GM12878 (cell line): ENCODE results near the gene TP53INP2. TPM values are rescaled to one million over a fixed set of nuclear protein-coding genes. Genes with fewer than 3 reads are reported as not detected.

Source experiments
- ATAC-seq: fragments of 200-7000 bp; cut with Tn5 transposase; 3 replicates; pipeline ENCODE4 v1.9.1; 2020; ENCODE audit warnings: mild to moderate bottlenecking, moderate library complexity
- BruUV-seq: library from RNA; stranded (reverse); fragments of 400-500 nt; replicated peaks from 2 replicates; lab custom pipeline; 2021; lab: Mats Ljungman, UMichigan
- CTCF ChIA-PET: fragments of 300-600 bp; sonication (Branson Sonifier 250); formaldehyde crosslinking; extraction: SDS; loops from one replicate; lab custom pipeline; 2021; ENCODE audit warnings: inconsistent platforms; lab: Yijun Ruan, JAX
- POLR2A ChIA-PET: fragments of 350-600 bp; formaldehyde crosslinking; extraction: SDS; loops from one replicate; lab custom pipeline; 2021; ENCODE audit warnings: inconsistent platforms; lab: Charles Lee
- RAD21 ChIA-PET: fragments of 300-600 bp; sonication (Branson Sonifier 250); formaldehyde crosslinking; loops from one replicate; lab custom pipeline; 2023; ENCODE audit warnings: antibody characterized with exemption; ENCODE audit not compliant: unreplicated experiment; lab: Charles Lee
- SMC1A ChIA-PET: fragments of 300-600 bp; sonication (Branson Sonifier 250); formaldehyde crosslinking; loops from one replicate; lab custom pipeline; 2023; ENCODE audit not compliant: unreplicated experiment, uncharacterized antibody; lab: Charles Lee
- DNase-seq: peaks from one replicate; pipeline ENCODE4 v3.0.0-alpha.2; 2011; ENCODE audit warnings: low read depth, low spot score
- FAIRE-seq: peaks from 3 replicates; lab custom pipeline; 2011; peaks lifted over from hg19 to GRCh38; lab: Jason Lieb, UNC
- H2AFZ ChIP-seq: 2 replicates; pipeline ENCODE4 v1.6.0; 2011; ENCODE audit warnings: low read depth, low read length, control low read depth; ENCODE audit not compliant: control insufficient read depth
- H3K27ac ChIP-seq: 2 replicates; pipeline ENCODE4 v1.5.1; 2011; ENCODE audit warnings: control low read depth; ENCODE audit not compliant: control insufficient read depth, insufficient read depth
- H3K27me3 ChIP-seq, 2 experiments: replicated peaks in 1 of 2; 2 replicates each; pipeline versions ENCODE4 v1.6.0 to v1.6.1; 2011; ENCODE audit warnings: low read length in 1 of 2; ENCODE audit not compliant: control insufficient read depth in 2 of 2, insufficient read depth in 2 of 2
- H3K36me3 ChIP-seq, 2 experiments: 2 replicates each; pipeline ENCODE4 v1.5.1; 2011; ENCODE audit warnings: low read length in 1 of 2; ENCODE audit not compliant: control insufficient read depth in 2 of 2, insufficient read depth in 2 of 2
- H3K4me1 ChIP-seq: 2 replicates; pipeline ENCODE4 v1.6.1; 2011; ENCODE audit warnings: mild to moderate bottlenecking, low read length, moderate library complexity, mixed read lengths; ENCODE audit not compliant: control insufficient read depth, insufficient read depth
- H3K4me2 ChIP-seq: 2 replicates; pipeline ENCODE4 v1.6.0; 2011; ENCODE audit warnings: control low read depth; ENCODE audit not compliant: control insufficient read depth, insufficient read depth
- H3K4me3 ChIP-seq: fragments of 200-600 bp; sonication (generic); 2 replicates; pipeline ENCODE4 v1.5.1; 2016
- H3K79me2 ChIP-seq: 2 replicates; pipeline ENCODE4 v1.6.0; 2011; ENCODE audit warnings: low read length; ENCODE audit not compliant: control insufficient read depth, insufficient read depth
- H3K9ac ChIP-seq: 2 replicates; pipeline ENCODE4 v1.8.0; 2011; ENCODE audit warnings: low read length, control low read depth, mixed read lengths; ENCODE audit not compliant: control insufficient read depth, insufficient read depth
- H3K9me3 ChIP-seq: replicated peaks from 3 replicates; pipeline ENCODE4 v1.5.1; 2011; ENCODE audit warnings: mild to moderate bottlenecking, low read length; ENCODE audit not compliant: control insufficient read depth, insufficient read depth
- H4K20me1 ChIP-seq: 2 replicates; pipeline ENCODE4 v1.6.0; 2011; ENCODE audit not compliant: control insufficient read depth, insufficient read depth
- ASH2L ChIP-seq: fragments of 300-600, 200-600 bp; sonication (generic); IDR thresholded peaks from 2 replicates; pipeline ENCODE4 v1.6.1; 2017; ENCODE audit warnings: low read depth, mild to moderate bottlenecking, borderline replicate concordance
- HDAC2 ChIP-seq: fragments of 200-600 bp; sonication (generic); IDR thresholded peaks from 2 replicates; pipeline ENCODE4 v1.6.1; 2017
- NR2C1 ChIP-seq: fragments of 450-650 bp; IDR thresholded peaks from 2 replicates; pipeline ENCODE4 v1.6.1; 2017; ENCODE audit warnings: antibody characterized with exemption, mild to moderate bottlenecking, moderate library complexity
- NR2F1 ChIP-seq: fragments of 450-650 bp; conservative IDR thresholded peaks from 2 replicates; pipeline ENCODE4 v1.6.1; 2017; ENCODE audit warnings: mild to moderate bottlenecking
- POLR2AphosphoS2 ChIP-seq: IDR thresholded peaks from 2 replicates; pipeline ENCODE4 v1.6.1; 2011; ENCODE audit warnings: low read depth, mild to moderate bottlenecking, low read length, improper control_type of control experiment, moderate library complexity
- POU2F2 ChIP-seq: IDR thresholded peaks from 3 replicates; pipeline ENCODE4 v1.6.1; 2011; ENCODE audit warnings: low read depth, mild to moderate bottlenecking, low read length, borderline replicate concordance
- SUPT20H ChIP-seq: IDR thresholded peaks from 2 replicates; pipeline ENCODE4 v1.6.1; 2011; ENCODE audit warnings: low read depth, mild to moderate bottlenecking, low read length, moderate library complexity, borderline replicate concordance; ENCODE audit not compliant: control insufficient read depth
- TCF3 ChIP-seq: IDR thresholded peaks from 2 replicates; pipeline ENCODE4 v1.6.1; 2012; ENCODE audit warnings: low read depth, mild to moderate bottlenecking, low read length, borderline replicate concordance; ENCODE audit not compliant: insufficient read depth
- YBX1 ChIP-seq: fragments of 450-650 bp; IDR thresholded peaks from 2 replicates; pipeline ENCODE4 v1.6.1; 2016; ENCODE audit warnings: antibody characterized with exemption
- WGBS: methylation state at CpG from one replicate; pipeline ENCODE4 v1.1.6; 2016; ENCODE audit warnings: low lambda C conversion rate; ENCODE audit not compliant: insufficient replicate concordance, insufficient coverage; ENCODE audit errors: missing lambda C conversion rate; 5-methylcytosine and 5-hydroxymethylcytosine counted together
- in situ Hi-C: fragments of 300-500 bp; cut with MboI; formaldehyde crosslinking; loops from 9 replicates; pipeline ENCODE4 v1.14.3; 2018; ENCODE audit warnings: mixed read lengths
- intact Hi-C: fragments of 100-400 bp; cut with micrococcal nuclease; formaldehyde crosslinking; loops from one replicate; pipeline ENCODE4 v1.14.2; 2022; ENCODE audit not compliant: unreplicated experiment
- polyA plus RNA-seq, 11 experiments: library from polyadenylated mRNA; depleted of rRNA in 4 of 11; unstranded in 6 of 11; stranded (reverse) in 5 of 11; fragments of >200 nt; fragmentation: Nextera tagmentation in 4 of 11; fragmentation: Illumina TruSeq in 1 of 11; extraction: Ambion mirVana in 4 of 11; extraction: Trizol in 1 of 11; gene quantifications; 1 replicate in 1 of 11; 2 replicates in 10 of 11; pipeline versions ENCODE4 v1.2.1 to v1.2.3, GENCODE V29; 2011 to 2016; ENCODE audit warnings: inconsistent platforms in 2 of 11, missing spikeins in 2 of 11, low read depth in 1 of 11
- total RNA-seq, 4 experiments: library from RNA; depleted of rRNA in 3 of 4; stranded (reverse); fragments of >200 nt in 3 of 4; fragmentation: Illumina TruSeq in 1 of 4; extraction: Trizol in 1 of 4; gene quantifications; 2 replicates each; pipeline versions ENCODE4 v1.2.1 to v1.2.3, GENCODE V29; 2013 to 2021
- TF ChIP-seq, protein P1 (sequence below): IDR thresholded peaks from 2 replicates; pipeline ENCODE4 v1.6.1; 2012; ENCODE audit warnings: mild to moderate bottlenecking, low read depth, low read length

Gene TP53INP2
- total and polyA plus RNA-seq, 10 of the 15 experiments (the other 5 are each of a cell fraction or from before 2014, with no cell fraction given): 2.8 to 16.0 (median 4.0) TPM

DNA sequence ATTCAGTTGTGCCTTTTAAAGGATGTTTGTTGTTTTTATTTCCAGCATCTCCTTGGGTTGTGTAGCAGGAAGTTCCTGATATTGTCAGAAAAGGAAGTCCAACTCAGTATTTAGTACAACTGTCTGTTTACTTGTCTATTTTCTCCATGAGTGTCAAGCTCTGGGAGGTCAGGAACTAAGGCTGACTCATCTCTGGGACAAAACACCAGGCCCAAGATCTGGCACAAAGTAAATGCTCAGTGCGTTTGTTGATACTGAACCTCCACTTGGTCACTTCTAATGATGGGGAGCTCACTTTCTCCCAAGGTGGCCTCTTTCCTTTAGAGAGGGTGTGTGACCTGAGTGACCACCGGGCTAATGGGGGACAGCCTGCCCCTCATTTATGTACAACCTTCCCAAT lies 14.7 kb upstream of the TP53INP2 start:
- no peak for DNase-seq
- no peak overlapping the region for H2AFZ ChIP-seq
- 50% methylated on average over 2 of the region's 2 CpGs for WGBS
- H4K20me1 ChIP-seq: no peaks in the 10 kb centered on the region
- no peaks in the 10 kb centered on the region for H3K36me3 ChIP-seq
- no peaks in the 10 kb centered on the region for H3K27me3 ChIP-seq
- in situ Hi-C loops (no loop called here), intact Hi-C loops (no loop called here)
- no peaks in the 10 kb centered on the region for H3K79me2 ChIP-seq
- SMC1A ChIA-PET: interaction anchor here (0.6 to 1.1 kb wide), 4 partner anchors 9 to 26 kb away, joined by 3 to 4 read pairs (median 3); no protein-coding TSS in a partner anchor
- no TSS peak for BruUV-seq
- no peak overlapping the region for H3K9ac ChIP-seq
- no peak overlapping the region for H3K27ac ChIP-seq
- RAD21 ChIA-PET: no interaction called here
- no peak overlapping the region for H3K4me3 ChIP-seq
- H3K4me1 ChIP-seq: no peaks in the 10 kb centered on the region
- no peak for TF ChIP-seq HDAC2
- no peak for TF ChIP-seq NR2C1
- TF ChIP-seq POLR2AphosphoS2: no peak
- no peak for TF ChIP-seq NR2F1
- H3K4me2 ChIP-seq: no peak overlapping the region
- H3K9me3 ChIP-seq: no peaks in the 10 kb centered on the region
- POLR2A ChIA-PET: interaction anchor here (0.5 to 1.0 kb wide), 2 partner anchors 9 to 46 kb away, joined by 3 to 4 read pairs; no protein-coding TSS in a partner anchor
- no peak for FAIRE-seq
- no peak for ATAC-seq
- CTCF ChIA-PET: interaction anchor here (1.0 to 1.8 kb wide), 3 partner anchors 13 to 151 kb away, joined by 3 to 4 read pairs (median 4); partner anchors contain the start of gene PIGU

DNA sequence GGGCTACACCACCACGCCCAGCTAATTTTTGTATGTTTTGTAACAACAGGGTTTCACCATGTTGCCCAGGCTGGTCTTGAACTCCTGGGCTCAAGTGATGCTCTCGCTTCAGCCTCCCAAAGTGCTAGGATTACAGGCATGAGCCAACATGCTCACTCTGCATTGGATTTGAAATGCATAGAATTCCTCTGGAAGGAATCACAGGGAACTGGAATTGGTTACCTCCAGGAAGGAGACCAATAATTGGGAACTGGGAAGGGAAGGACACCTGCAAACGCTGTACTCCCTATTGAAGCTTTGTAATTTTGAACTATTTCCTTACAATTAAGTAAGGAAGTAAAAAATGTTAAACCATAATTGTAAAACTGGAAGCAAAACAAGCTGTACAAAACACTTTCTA lies 12.3 kb upstream of the TP53INP2 start:
- Histone ChIP-seq H4K20me1 (no peaks in the 10 kb centered on the region), H3K4me2 (no peak overlapping the region), H2AFZ (no peak overlapping the region), H3K36me3 (no peaks in the 10 kb centered on the region), H3K27me3 (no peaks in the 10 kb centered on the region), H3K79me2 (no peaks in the 10 kb centered on the region), H3K9me3 (no peaks in the 10 kb centered on the region), H3K4me1 (no peaks in the 10 kb centered on the region), H3K27ac (no peak overlapping the region), H3K4me3 (no peak overlapping the region), H3K9ac (no peak overlapping the region)
- BruUV-seq: no TSS peak
- FAIRE-seq (no peak), ATAC-seq (no peak), DNase-seq (no peak)
- CTCF ChIA-PET: interaction anchor here (1.3 to 1.5 kb wide), 2 partner anchors 11 to 76 kb away, joined by 3 read pairs; no protein-coding TSS in a partner anchor
- POLR2A ChIA-PET: no interaction called here
- SMC1A ChIA-PET: interaction anchor here (1.0 to 1.1 kb wide), 2 partner anchors 12 to 78 kb away, joined by 3 read pairs; partner anchors contain the start of gene TP53INP2
- TF ChIP-seq TCF3: no peak
- TF ChIP-seq, protein P1, sequence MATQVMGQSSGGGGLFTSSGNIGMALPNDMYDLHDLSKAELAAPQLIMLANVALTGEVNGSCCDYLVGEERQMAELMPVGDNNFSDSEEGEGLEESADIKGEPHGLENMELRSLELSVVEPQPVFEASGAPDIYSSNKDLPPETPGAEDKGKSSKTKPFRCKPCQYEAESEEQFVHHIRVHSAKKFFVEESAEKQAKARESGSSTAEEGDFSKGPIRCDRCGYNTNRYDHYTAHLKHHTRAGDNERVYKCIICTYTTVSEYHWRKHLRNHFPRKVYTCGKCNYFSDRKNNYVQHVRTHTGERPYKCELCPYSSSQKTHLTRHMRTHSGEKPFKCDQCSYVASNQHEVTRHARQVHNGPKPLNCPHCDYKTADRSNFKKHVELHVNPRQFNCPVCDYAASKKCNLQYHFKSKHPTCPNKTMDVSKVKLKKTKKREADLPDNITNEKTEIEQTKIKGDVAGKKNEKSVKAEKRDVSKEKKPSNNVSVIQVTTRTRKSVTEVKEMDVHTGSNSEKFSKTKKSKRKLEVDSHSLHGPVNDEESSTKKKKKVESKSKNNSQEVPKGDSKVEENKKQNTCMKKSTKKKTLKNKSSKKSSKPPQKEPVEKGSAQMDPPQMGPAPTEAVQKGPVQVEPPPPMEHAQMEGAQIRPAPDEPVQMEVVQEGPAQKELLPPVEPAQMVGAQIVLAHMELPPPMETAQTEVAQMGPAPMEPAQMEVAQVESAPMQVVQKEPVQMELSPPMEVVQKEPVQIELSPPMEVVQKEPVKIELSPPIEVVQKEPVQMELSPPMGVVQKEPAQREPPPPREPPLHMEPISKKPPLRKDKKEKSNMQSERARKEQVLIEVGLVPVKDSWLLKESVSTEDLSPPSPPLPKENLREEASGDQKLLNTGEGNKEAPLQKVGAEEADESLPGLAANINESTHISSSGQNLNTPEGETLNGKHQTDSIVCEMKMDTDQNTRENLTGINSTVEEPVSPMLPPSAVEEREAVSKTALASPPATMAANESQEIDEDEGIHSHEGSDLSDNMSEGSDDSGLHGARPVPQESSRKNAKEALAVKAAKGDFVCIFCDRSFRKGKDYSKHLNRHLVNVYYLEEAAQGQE: no peak
- no peak for TF ChIP-seq YBX1
- TF ChIP-seq POU2F2: no peak
- no peak for TF ChIP-seq SUPT20H
- no peak for TF ChIP-seq ASH2L
- in situ Hi-C loops: no loop called here
- WGBS: 41% methylated on average over 3 of the region's 3 CpGs
- intact Hi-C loops: no loop called here
- RAD21 ChIA-PET: no interaction called here
